Stimulated activated naive B cell treated with anti-CD40 and anti-IgM and Interleukin-4, amounts not matched to agents 10 μg/mL and 1 μg/mL and 100 μg/mL, for 72 hours (primary cell): ENCODE data around the gene KRTAP19-7.
A peak's percentile ranks its signal among the peaks of the same experiment; 100 is the strongest.

ENCODE experiments used
- ATAC-seq, 2 donors: fragments of 150-1000 bp; cut with Tn5 transposase; replicated peaks; 2 replicates each; pipeline ENCODE4 v1.10.0; 2021; ENCODE audit warnings: moderate library complexity in 1 of 2
- DNase-seq: peaks from one replicate; pipeline ENCODE4 v3.0.0; 2021
- H3K27ac Mint-ChIP-seq: one replicate; pipeline ENCODE4 v1.8.0; 2022; ENCODE audit warnings: mild to moderate bottlenecking, mixed read lengths
- H3K27me3 Mint-ChIP-seq, 2 donors: one replicate each; pipeline ENCODE4 v1.8.0; 2022; ENCODE audit warnings: mixed read lengths in 2 of 2
- H3K36me3 Mint-ChIP-seq, 2 donors: one replicate each; pipeline ENCODE4 v1.8.0; 2022; ENCODE audit warnings: mixed read lengths in 2 of 2, mild to moderate bottlenecking in 1 of 2
- H3K4me1 Mint-ChIP-seq, 2 donors: one replicate each; pipeline ENCODE4 v1.8.0; 2022; ENCODE audit warnings: mixed read lengths in 2 of 2, mild to moderate bottlenecking in 1 of 2
- H3K4me3 Mint-ChIP-seq, 2 donors: one replicate each; pipeline ENCODE4 v1.8.0; 2022; ENCODE audit warnings: mild to moderate bottlenecking in 2 of 2, mixed read lengths in 2 of 2, moderate library complexity in 1 of 2
- H3K9me3 Mint-ChIP-seq, 2 donors: one replicate each; pipeline ENCODE4 v1.8.0; 2022; ENCODE audit warnings: mixed read lengths in 2 of 2, mild to moderate bottlenecking in 1 of 2

KRTAP19-7 gene, protein sequence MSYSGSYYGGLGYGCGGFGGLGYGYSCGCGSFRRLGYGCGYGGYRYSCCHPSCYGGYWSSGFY

DNA sequence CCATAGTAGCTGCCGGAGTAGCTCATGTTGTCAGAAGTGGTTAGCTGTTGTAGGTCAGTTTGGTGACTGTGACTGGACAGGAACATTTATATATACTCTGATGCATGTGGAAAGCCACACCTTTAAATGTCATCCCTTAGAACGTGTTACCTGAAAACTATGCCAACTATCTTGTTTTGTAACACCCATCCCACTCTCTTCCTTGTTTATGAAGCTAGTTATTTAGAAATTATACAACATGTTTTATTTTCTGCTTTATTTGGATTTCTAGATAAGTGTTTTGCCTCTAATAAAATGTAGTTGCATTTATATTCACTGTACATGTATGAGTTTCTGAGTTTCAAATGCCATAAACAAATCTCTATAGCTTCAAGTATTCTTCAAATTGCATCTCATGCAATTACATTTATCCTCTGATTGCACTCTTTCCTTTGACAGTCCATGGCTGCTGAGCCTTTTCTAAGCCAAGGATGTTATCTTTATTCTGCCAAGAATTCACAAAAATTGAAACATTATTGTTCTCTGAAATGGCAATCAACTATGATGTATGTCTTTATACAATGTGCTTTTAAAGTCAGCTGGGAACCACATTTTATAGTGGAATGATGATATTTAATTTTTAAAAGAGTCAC, at the start of gene KRTAP19-7:
Gene KRTAP19-7 (minus strand): TSS at position 51 of the 632 bp plus-strand sequence. CDS start 25 bp downstream, at position 26.
- Mint-ChIP-seq H3K9me3 (peaks cover 0 to 2% of the 10 kb centered on the region in 2 donors), H3K27me3 (no peaks in the 10 kb centered on the region), H3K36me3 (no peaks in the 10 kb centered on the region), H3K27ac (no peak within 1 kb of the TSS), H3K4me3 (no peak within 1 kb of the TSS), H3K4me1 (no peaks in the 10 kb centered on the region)
- ATAC-seq (no peak), DNase-seq (no peak)

DNA sequence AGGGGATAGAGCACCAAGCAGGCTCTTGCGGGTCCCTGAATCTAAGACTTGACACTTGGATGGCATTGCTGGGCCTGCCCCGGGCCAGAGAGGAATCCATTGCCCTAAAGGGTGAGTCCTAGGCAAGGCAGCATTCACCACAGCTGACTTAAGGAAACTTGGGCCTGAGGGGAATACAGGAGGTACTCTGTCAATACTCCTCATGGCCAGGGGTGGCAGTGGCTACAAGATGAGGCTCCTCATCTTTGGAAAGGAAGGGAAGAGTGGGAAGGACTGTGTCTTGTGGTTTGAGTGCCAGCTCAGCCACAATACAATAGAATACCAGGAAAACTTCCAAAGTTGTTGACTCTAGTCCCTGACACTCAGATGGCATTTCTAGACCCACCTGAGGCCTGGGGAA, 44.9 kb upstream of the KRTAP19-7 start:
- no peak overlapping the region for H3K4me3 Mint-ChIP-seq
- DNase-seq (no peak), ATAC-seq (peak in 1 of 2 donors; percentile 16)
- H3K36me3 Mint-ChIP-seq: no peaks in the 10 kb centered on the region
- peaks cover 7 to 10% of the 10 kb centered on the region in 2 donors for H3K9me3 Mint-ChIP-seq
- no peaks in the 10 kb centered on the region for H3K27me3 Mint-ChIP-seq
- no peaks in the 10 kb centered on the region for H3K4me1 Mint-ChIP-seq
- no peak overlapping the region for H3K27ac Mint-ChIP-seq

DNA sequence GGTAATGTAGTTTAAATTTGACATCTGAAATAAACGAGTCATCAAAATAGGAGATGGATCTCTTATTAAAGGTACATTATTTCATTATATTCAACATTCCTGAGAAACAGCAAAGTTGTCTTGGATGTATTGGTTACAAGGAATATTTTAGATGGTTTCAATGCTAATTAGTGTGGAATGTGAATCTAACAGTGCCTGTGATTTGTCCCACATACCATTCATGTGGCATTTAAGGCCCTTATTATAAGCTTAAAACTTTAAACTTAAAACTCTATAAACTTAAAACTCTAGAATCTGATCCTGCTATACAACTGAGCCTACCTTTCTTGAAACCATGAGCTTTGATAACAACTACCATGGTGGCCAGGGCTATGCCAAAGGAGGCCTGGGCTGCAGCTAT, 39.7 kb upstream of the KRTAP19-7 start, which contains the start of gene KRTAP22-1:
Gene KRTAP22-1 (plus strand): TSS at position 301 of the 400 bp plus-strand sequence.
- Mint-ChIP-seq H3K4me3 (no peak within 1 kb of the TSS), H3K36me3 (no peaks in the 10 kb centered on the region), H3K27me3 (no peaks in the 10 kb centered on the region), H3K9me3 (peaks cover 4 to 7% of the 10 kb centered on the region in 2 donors), H3K27ac (no peak within 1 kb of the TSS), H3K4me1 (no peaks in the 10 kb centered on the region)
- DNase-seq (no peak), ATAC-seq (no peak)

DNA sequence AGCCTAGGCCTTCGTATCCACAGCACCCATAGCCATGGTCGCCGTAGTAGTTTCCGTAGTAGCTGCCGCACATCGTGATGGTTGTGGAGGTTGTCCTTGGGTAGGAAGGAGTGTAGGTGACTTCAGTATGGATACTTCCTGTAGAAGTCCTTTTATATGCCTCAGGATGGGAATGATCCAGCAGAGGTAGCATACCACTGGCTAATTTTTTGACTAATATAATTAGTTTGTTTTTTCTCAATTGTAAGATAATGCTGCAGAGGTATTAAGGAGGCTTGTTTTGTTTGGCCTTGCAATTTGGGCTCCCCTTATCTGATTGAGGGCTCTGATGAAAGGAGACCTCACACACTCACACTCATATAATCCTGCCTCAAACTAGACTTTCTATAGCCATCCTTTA, 37.7 kb upstream of the KRTAP19-7 start, which contains the start of gene KRTAP6-2:
Gene KRTAP6-2 (minus strand): TSS at position 101 of the 400 bp plus-strand sequence. CDS start 28 bp downstream, at position 73.
- H3K27me3 Mint-ChIP-seq: no peaks in the 10 kb centered on the region
- H3K4me1 Mint-ChIP-seq: no peaks in the 10 kb centered on the region
- peaks cover 4 to 7% of the 10 kb centered on the region in 2 donors for H3K9me3 Mint-ChIP-seq
- no peak for DNase-seq
- H3K36me3 Mint-ChIP-seq: no peaks in the 10 kb centered on the region
- H3K4me3 Mint-ChIP-seq: no peak within 1 kb of the TSS
- no peak within 1 kb of the TSS for H3K27ac Mint-ChIP-seq
- ATAC-seq: no peak

DNA sequence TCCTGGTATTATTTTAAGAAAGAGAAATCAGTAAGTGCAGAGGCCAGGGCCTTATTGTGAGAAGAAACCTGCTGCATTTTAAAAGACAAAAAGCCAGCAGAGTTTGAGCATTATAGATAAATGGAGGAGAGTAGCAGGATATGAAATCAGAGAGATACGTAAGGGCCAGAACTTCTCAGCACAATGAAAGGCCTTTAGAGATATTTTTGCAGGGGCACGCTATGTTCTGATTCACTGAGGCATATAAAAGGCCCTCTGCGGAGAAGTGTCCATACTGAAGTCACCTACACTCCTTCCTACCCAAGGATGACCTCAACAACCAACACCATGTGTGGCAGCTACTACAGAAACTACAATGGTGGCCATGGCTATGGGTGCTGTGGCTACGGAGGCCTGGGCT, 31.0 kb upstream of the KRTAP19-7 start, which contains the start of gene KRTAP6-3:
Gene KRTAP6-3 (plus strand): TSS at position 301 of the 400 bp plus-strand sequence. CDS start 6 bp downstream, at position 307.
- no peaks in the 10 kb centered on the region for H3K36me3 Mint-ChIP-seq
- no peaks in the 10 kb centered on the region for H3K27me3 Mint-ChIP-seq
- H3K4me3 Mint-ChIP-seq: no peak within 1 kb of the TSS
- ATAC-seq: no peak
- no peaks in the 10 kb centered on the region for H3K4me1 Mint-ChIP-seq
- no peak for DNase-seq
- no peak within 1 kb of the TSS for H3K27ac Mint-ChIP-seq
- no peaks in the 10 kb centered on the region for H3K9me3 Mint-ChIP-seq

DNA sequence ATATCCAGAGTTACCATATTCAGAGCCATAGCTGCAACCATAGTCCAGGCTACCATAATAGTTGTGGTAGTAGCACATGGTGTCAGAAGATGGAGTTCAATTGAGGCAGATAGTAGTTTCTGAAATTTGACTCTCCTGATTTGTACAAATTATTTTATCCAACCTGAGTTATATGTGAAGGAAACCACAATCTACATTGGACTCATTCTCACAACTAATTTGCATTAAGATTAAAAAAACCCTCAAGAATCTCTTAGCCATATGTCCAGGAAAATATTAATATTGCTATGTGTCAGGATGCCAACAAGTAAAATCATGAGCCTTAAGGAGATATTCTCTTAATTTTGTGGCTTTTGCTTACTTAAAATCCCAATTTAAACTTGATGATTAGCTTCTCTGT, 29.2 kb upstream of the KRTAP19-7 start, which contains the start of gene KRTAP22-2:
Gene KRTAP22-2 (minus strand): TSS at position 101 of the 400 bp plus-strand sequence.
- no peak within 1 kb of the TSS for H3K27ac Mint-ChIP-seq
- no peaks in the 10 kb centered on the region for H3K9me3 Mint-ChIP-seq
- ATAC-seq (no peak), DNase-seq (no peak)
- no peaks in the 10 kb centered on the region for H3K36me3 Mint-ChIP-seq
- H3K4me3 Mint-ChIP-seq: no peak within 1 kb of the TSS
- H3K4me1 Mint-ChIP-seq: no peaks in the 10 kb centered on the region
- H3K27me3 Mint-ChIP-seq: no peaks in the 10 kb centered on the region

DNA sequence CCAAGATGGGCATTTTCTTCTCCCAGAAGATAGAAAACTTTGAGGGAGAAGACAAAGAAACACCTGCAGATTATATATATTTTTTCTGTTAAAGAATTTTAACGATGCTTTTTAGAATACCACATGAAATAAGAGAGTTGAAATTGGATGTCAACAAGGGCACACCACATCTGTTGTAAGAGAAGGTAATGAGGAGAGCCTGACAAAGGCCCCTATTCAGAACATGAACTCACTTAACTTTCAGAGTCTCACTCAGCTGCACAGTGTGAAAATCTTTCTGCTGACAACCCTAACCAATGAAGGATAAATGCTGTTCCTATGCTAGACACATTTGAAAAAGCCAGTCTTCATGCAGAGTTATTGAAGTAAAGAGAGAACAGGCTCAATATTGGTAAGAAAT, 21.8 kb upstream of the KRTAP19-7 start:
- no peaks in the 10 kb centered on the region for H3K9me3 Mint-ChIP-seq
- no peaks in the 10 kb centered on the region for H3K36me3 Mint-ChIP-seq
- H3K27me3 Mint-ChIP-seq: no peaks in the 10 kb centered on the region
- DNase-seq (no peak), ATAC-seq (no peak)
- H3K4me3 Mint-ChIP-seq: no peak overlapping the region
- no peaks in the 10 kb centered on the region for H3K4me1 Mint-ChIP-seq
- no peak overlapping the region for H3K27ac Mint-ChIP-seq

DNA sequence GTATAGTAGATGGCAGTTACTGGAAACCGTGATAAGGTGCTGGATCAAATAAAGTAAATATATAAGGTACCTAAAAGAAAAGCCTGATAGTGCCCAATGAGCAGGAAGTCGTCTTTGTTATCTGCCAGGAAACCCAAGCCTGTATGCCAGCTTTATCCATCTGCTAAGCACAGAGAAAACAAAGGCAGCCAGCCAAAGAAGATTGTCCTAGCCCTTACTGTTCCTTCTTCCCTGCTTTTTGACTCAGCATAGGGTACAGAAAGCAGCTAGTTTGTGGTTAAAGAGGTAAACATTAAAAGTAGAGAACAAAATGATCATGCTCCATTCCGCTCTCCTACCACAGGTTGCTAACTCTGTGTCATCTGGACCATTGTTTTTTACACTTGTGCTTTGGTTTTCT, 19.0 kb upstream of the KRTAP19-7 start:
- no peak overlapping the region for H3K27ac Mint-ChIP-seq
- H3K27me3 Mint-ChIP-seq: no peaks in the 10 kb centered on the region

DNA sequence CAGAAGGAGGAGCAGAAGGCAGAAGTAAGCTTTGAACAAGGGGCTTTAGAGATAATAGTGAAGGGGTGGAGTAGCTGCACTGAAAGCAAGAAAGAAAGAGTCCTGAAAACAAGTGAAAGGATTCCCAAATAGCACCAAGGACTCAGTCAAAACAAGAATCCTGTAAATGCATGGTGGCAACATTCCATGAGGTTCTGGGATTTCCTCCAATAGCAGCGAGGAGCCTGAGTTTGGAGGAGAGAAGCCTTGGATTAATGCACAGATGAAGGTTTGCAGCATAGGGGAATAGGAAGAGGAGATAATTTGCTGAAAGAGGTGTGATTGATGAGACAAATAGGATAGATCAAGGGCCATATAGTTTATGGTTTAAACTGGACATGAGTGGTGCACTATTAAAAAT, 18.2 kb upstream of the KRTAP19-7 start:
- no peaks in the 10 kb centered on the region for H3K36me3 Mint-ChIP-seq
- no peaks in the 10 kb centered on the region for H3K27me3 Mint-ChIP-seq
- H3K27ac Mint-ChIP-seq: no peak overlapping the region
- H3K4me1 Mint-ChIP-seq: no peaks in the 10 kb centered on the region
- DNase-seq: no peak
- no peaks in the 10 kb centered on the region for H3K9me3 Mint-ChIP-seq
- ATAC-seq: no peak
- H3K4me3 Mint-ChIP-seq: no peak overlapping the region

More for the DNA sequence above, 19.0 kb upstream of the KRTAP19-7 start:
- Mint-ChIP-seq H3K9me3 (no peaks in the 10 kb centered on the region), H3K4me1 (no peaks in the 10 kb centered on the region), H3K4me3 (no peak overlapping the region), H3K36me3 (no peaks in the 10 kb centered on the region)
- ATAC-seq (no peak), DNase-seq (no peak)

DNA sequence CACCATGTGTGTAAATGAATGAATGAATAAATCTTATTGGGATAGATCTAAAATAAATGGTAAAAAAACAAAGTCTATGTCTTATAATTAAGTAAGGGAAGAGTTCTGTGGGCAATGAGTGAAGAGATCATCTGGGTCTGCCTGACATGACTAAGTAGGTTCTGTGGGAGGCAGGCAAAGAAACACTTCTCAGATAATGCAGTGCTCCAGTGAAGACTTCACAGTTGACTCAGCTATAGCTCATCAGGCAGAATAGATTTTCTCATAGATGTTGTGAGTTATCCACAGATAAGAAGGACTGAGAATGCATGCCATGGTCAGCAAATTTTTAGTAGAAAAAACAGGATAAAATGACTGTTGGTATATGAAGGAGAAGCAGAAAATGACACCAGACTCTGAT, 16.7 kb upstream of the KRTAP19-7 start:
- Mint-ChIP-seq H3K9me3 (no peaks in the 10 kb centered on the region), H3K4me1 (no peaks in the 10 kb centered on the region), H3K27ac (no peak overlapping the region), H3K4me3 (no peak overlapping the region), H3K36me3 (no peaks in the 10 kb centered on the region), H3K27me3 (no peaks in the 10 kb centered on the region)
- ATAC-seq (no peak), DNase-seq (no peak)

DNA sequence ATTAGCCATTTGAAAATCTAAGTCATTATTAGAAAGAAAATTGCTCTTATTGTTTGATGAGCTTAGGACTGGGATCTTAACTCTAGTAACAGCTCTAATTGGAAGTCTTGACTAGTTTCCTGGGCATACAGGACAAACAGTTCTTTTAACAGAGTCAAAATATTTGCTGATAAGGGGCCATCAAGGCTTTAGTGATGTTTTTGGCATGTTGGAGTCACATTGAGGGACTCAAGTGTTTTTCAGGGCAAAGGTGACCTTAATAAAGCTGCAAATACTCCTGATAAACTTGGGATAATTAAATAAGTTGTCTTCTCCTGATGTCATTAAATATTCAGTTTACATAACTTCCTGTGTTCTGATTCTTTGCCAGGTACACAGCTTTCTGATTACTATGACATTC, 6.5 kb upstream of the KRTAP19-7 start:
- no peak for ATAC-seq
- H3K4me3 Mint-ChIP-seq: no peak overlapping the region
- no peaks in the 10 kb centered on the region for H3K4me1 Mint-ChIP-seq
- H3K27me3 Mint-ChIP-seq: no peaks in the 10 kb centered on the region
- no peak for DNase-seq
- no peak overlapping the region for H3K27ac Mint-ChIP-seq
- no peaks in the 10 kb centered on the region for H3K36me3 Mint-ChIP-seq
- H3K9me3 Mint-ChIP-seq: peaks cover 3 to 11% of the 10 kb centered on the region in 2 donors

DNA sequence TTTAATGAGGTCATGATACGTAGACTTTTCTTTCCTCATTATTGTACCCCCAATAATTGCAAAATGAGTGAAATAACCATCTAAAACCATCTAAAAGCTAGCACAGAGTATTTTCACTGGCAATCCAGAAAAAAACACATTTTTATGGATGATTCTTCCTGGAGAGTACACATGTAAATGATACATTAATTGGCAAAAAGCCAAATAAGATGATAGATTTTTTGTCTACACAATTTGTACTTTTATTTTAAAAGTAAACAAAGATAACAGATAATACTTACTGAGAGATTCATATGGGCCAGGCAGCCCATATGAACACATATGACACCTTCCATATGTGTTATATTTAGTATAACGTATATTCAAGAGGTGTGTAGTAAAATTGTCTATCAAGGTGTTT, 2.5 kb upstream of the KRTAP19-7 start:
- H3K36me3 Mint-ChIP-seq: no peaks in the 10 kb centered on the region
- no peak overlapping the region for H3K27ac Mint-ChIP-seq
- no peaks in the 10 kb centered on the region for H3K4me1 Mint-ChIP-seq
- DNase-seq (no peak), ATAC-seq (no peak)
- no peaks in the 10 kb centered on the region for H3K9me3 Mint-ChIP-seq
- no peak overlapping the region for H3K4me3 Mint-ChIP-seq
- no peaks in the 10 kb centered on the region for H3K27me3 Mint-ChIP-seq

DNA sequence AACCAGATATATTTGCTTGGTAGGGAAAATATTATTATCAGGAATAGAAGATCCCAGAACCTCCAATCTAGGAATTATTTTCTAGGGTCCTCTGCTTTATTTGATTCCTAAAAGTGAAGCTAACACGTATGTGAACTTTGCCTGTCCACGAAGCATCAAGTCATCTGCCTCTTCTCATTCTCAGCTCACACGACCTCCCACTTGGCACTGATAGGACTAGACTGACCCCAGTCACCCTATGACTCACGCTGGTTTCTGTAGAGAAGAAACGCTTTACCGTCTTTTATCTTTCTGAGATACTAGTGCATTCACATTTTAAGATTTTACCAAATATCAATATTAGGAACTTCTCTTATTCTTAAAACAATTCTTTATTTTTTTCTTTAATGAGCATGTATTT, 2.0 kb upstream of the KRTAP19-7 start:
- Mint-ChIP-seq H3K27ac (no peak overlapping the region), H3K27me3 (no peaks in the 10 kb centered on the region), H3K36me3 (no peaks in the 10 kb centered on the region), H3K4me3 (no peak overlapping the region), H3K9me3 (no peaks in the 10 kb centered on the region), H3K4me1 (no peaks in the 10 kb centered on the region)
- ATAC-seq (no peak), DNase-seq (no peak)

DNA sequence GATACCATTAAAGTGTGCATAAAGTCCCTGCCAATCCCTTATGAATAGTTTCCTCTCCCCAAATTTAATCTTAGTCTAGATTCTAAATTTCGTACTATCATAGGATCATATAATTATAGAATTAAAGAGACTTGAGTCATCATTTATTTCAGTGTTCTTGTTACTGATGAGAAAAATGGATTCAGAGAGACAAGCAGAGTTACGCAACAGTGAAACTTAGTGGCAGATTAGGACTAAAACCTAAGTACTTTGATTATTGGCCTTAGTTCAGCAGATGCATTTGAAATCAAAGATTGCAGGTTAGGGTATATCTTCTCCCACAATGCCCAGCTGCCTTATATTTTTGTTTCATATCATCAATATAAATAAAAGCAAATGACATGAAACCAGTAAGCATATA, 843 bp upstream of the KRTAP19-7 start:
- peaks cover 0 to 2% of the 10 kb centered on the region in 2 donors for H3K9me3 Mint-ChIP-seq
- H3K27ac Mint-ChIP-seq: no peak overlapping the region
- H3K4me1 Mint-ChIP-seq: no peaks in the 10 kb centered on the region
- ATAC-seq (no peak), DNase-seq (no peak)
- H3K27me3 Mint-ChIP-seq: no peaks in the 10 kb centered on the region
- H3K36me3 Mint-ChIP-seq: no peaks in the 10 kb centered on the region
- H3K4me3 Mint-ChIP-seq: no peak overlapping the region

DNA sequence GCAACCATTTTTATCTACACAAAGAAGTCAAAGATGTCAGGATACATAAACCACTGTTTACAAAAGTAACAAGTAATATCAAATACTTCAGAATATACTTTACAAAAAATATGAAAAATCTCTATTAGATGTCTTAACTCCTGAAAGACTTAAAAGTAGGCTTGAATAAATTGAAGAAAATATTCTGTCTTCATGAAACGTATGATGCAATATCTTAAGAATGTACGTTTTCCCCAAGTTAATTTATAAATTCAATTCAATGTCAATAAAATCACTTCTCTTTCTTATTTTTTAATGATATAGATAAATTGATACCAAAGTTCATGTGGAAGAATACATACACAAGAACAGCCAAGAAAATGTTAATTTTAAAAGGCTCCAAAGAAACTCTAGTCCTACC, 6.0 kb downstream of the KRTAP19-7 start:
- Mint-ChIP-seq H3K4me1 (no peaks in the 10 kb centered on the region), H3K27ac (no peak overlapping the region), H3K27me3 (no peaks in the 10 kb centered on the region), H3K9me3 (peaks cover 5 to 13% of the 10 kb centered on the region in 2 donors), H3K4me3 (no peak overlapping the region), H3K36me3 (no peaks in the 10 kb centered on the region)
- DNase-seq (no peak), ATAC-seq (no peak)
